OCI-LY3 (cell line): ENCODE results near the gene ATP2A3.

Experiments used
- H2AFZ ChIP-seq: fragments of 200-600, 300-600 bp; shearing (Covaris generic); 2 replicates; pipeline ENCODE4 v1.6.0; 2014; ENCODE audit warnings: antibody characterized with exemption, low read depth, low read length
- H3K27ac ChIP-seq: fragments of 200-600, 300-600 bp; sonication (generic); 2 replicates; pipeline ENCODE4 v1.5.1; 2014; ENCODE audit warnings: mild to moderate bottlenecking, low read length, moderate library complexity, mixed read lengths
- H3K27me3 ChIP-seq: fragments of 200-600, 300-600 bp; sonication (generic); 2 replicates; pipeline ENCODE4 v1.6.1; 2014; ENCODE audit warnings: low read depth, low read length, mixed read lengths
- H3K36me3 ChIP-seq: fragments of 200-600, 300-600 bp; sonication (generic); replicated peaks from 2 replicates; pipeline ENCODE3; 2014; ENCODE audit warnings: low read depth, low read length, mixed read lengths
- H3K4me1 ChIP-seq: fragments of 300-600, 200-600 bp; sonication (generic); 2 replicates; pipeline ENCODE4 v1.6.1; 2014; ENCODE audit warnings: low read length, mixed read lengths
- H3K4me2 ChIP-seq: fragments of 200-600, 300-600 bp; sonication (generic); 2 replicates; pipeline ENCODE4 v1.6.1; 2014; ENCODE audit warnings: low read length, mixed read lengths
- H3K4me3 ChIP-seq: fragments of 300-600, 200-600 bp; sonication (generic); 2 replicates; pipeline ENCODE4 v1.5.1; 2014; ENCODE audit warnings: antibody characterized with exemption, mild to moderate bottlenecking, low read length, moderate library complexity
- H3K79me2 ChIP-seq: fragments of 300-600, 200-600 bp; shearing (Covaris generic); 2 replicates; pipeline ENCODE4 v1.6.1; 2014; ENCODE audit warnings: mild to moderate bottlenecking, low read length, mixed read lengths
- H3K9ac ChIP-seq: fragments of 300-600, 200-600 bp; shearing (Covaris generic); 2 replicates; pipeline ENCODE4 v1.6.0; 2014; ENCODE audit warnings: mild to moderate bottlenecking, low read length, moderate library complexity
- H3K9me3 ChIP-seq: fragments of 200-600, 300-600 bp; shearing (Covaris generic); 2 replicates; pipeline ENCODE4 v1.6.1; 2014; ENCODE audit warnings: low read length, mixed read lengths; ENCODE audit not compliant: insufficient read depth
- H4K20me1 ChIP-seq: fragments of 200-600, 300-600 bp; sonication (generic); 2 replicates; pipeline ENCODE4 v1.6.1; 2016; ENCODE audit warnings: low read length, mixed read lengths; ENCODE audit not compliant: insufficient read depth
- CTCF ChIP-seq: fragments of 200-600, 300-600 bp; sonication (generic); IDR thresholded peaks from 2 replicates; pipeline ENCODE4 v1.5.1; 2014; ENCODE audit warnings: antibody characterized with exemption, low read length, low read depth
- EZH2phosphoT487 ChIP-seq: fragments of 200-600 bp; shearing (Covaris generic); IDR thresholded peaks from 2 replicates; pipeline ENCODE4 v1.6.1; 2018; ENCODE audit warnings: antibody characterized with exemption, mixed run types, low read depth

The ATP2A3 gene

GRCh38 chr17:3978421-3979289 lies 14.4 kb upstream of the ATP2A3 start:
- Histone ChIP-seq H2AFZ (no peak overlapping the region), H3K36me3 (no peaks in the 10 kb centered on the region), H3K4me1 (no peaks in the 10 kb centered on the region), H3K27ac (no peak overlapping the region), H3K4me2 (no peak overlapping the region), H3K4me3 (no peak overlapping the region), H4K20me1 (no peaks in the 10 kb centered on the region), H3K79me2 (no peaks in the 10 kb centered on the region), H3K9ac (no peak overlapping the region), H3K27me3 (no peaks in the 10 kb centered on the region), H3K9me3 (peaks cover 6% of the 10 kb centered on the region; the same call in 1 of the 2 replicates)
- no peak for TF ChIP-seq CTCF
- TF ChIP-seq EZH2phosphoT487 = no peak

GRCh38 chr17:3977387-3977786 lies 13.2 kb upstream of the ATP2A3 start:
- Histone ChIP-seq H3K4me2 (no peak overlapping the region), H3K9me3 (peaks cover 6% of the 10 kb centered on the region; the same call in 1 of the 2 replicates), H3K4me1 (peaks cover 7% of the 10 kb centered on the region), H3K36me3 (no peaks in the 10 kb centered on the region), H3K4me3 (no peak overlapping the region), H3K79me2 (no peaks in the 10 kb centered on the region), H3K9ac (no peak overlapping the region), H4K20me1 (no peaks in the 10 kb centered on the region), H3K27ac (no peak overlapping the region), H2AFZ (no peak overlapping the region), H3K27me3 (no peaks in the 10 kb centered on the region)
- TF ChIP-seq CTCF = no peak
- TF ChIP-seq EZH2phosphoT487 = no peak

- Histone ChIP-seq H3K4me3 (no peak overlapping the region), H3K36me3 (no peaks in the 10 kb centered on the region), H3K4me2 (no peak overlapping the region), H4K20me1 (no peaks in the 10 kb centered on the region), H2AFZ (no peak overlapping the region), H3K79me2 (no peaks in the 10 kb centered on the region), H3K27ac (no peak overlapping the region), H3K27me3 (no peaks in the 10 kb centered on the region), H3K9ac (no peak overlapping the region), H3K4me1 (peaks cover 14% of the 10 kb centered on the region), H3K9me3 (peaks cover 6% of the 10 kb centered on the region; the same call in 1 of the 2 replicates)
- TF ChIP-seq CTCF = no peak
- no peak for TF ChIP-seq EZH2phosphoT487
Measured at GRCh38 chr17:3976675-3977171, 12.5 kb upstream of the ATP2A3 start.

GRCh38 chr17:3974980-3975379 lies 10.7 kb upstream of the ATP2A3 start:
- Histone ChIP-seq H3K9ac (no peak overlapping the region), H3K4me3 (no peak overlapping the region), H3K9me3 (peaks cover 6% of the 10 kb centered on the region; the same call in 1 of the 2 replicates), H3K36me3 (no peaks in the 10 kb centered on the region), H3K79me2 (no peaks in the 10 kb centered on the region), H3K4me2 (no peak overlapping the region), H3K27ac (no peak overlapping the region), H2AFZ (no peak overlapping the region), H3K4me1 (peaks cover 28% of the 10 kb centered on the region), H4K20me1 (no peaks in the 10 kb centered on the region), H3K27me3 (no peaks in the 10 kb centered on the region)
- no peak for TF ChIP-seq EZH2phosphoT487
- no peak for TF ChIP-seq CTCF
